Measurements from ENCODE around the gene RET.

DNA sequence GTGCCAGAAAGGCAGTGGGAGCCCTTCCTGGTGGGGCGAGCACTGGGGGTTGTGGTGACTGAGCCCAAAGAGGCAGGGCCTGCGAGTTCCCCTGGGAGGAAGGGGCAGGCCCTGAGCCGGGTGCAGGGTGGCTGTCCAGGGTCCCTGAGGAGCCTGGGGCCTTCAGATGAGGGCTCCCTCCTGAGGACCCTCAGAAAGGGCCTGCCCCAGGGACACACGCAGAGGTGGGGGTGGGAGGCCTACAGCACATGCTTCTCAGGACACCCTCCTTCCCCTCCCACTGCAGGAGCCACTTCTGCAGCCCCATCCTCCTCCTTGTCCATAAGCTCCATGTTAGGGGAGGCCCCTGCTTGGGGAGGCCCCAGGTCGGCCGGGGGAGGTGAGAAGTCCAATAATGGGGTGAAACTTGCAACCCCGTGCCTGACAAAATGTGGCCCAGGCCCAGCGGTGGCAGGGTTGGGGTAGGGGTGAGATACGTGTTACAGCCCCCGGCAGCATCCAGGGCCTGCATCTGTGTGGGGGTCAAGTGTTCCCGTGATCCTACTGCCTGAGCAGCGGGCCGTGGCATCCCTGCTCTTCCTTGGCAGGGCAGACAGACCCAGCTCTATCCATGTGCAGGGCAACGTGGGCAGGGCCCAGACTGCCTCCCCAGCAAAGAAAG, 31.8 kb upstream of the RET start:
- TF ChIP-seq CTCF (IDR thresholded peaks at IDR 0.05; ENCODE audit: low read depth, low read length) (no peak), POLR2A (IDR thresholded peaks at IDR 0.05; ENCODE audit: extremely low read depth, insufficient read length) (no peak)

All from NB4 (cell line).